Effector memory CD8-positive, alpha-beta T cell (primary cell): Measurements from ENCODE around the gene CAPG.

Source experiments
- ATAC-seq: fragments of 150-1000 bp; cut with Tn5 transposase; replicated peaks from 2 replicates; pipeline ENCODE4 v1.10.0; 2021; ENCODE audit warnings: mild to moderate bottlenecking, moderate library complexity
- DNase-seq, 3 experiments: peaks; one replicate each; pipeline ENCODE4 v3.0.0; 2021
- H3K27ac Mint-ChIP-seq, 2 donors: one replicate each; pipeline ENCODE4 v1.8.0; 2022; ENCODE audit warnings: mild to moderate bottlenecking in 2 of 2, mixed read lengths in 2 of 2, moderate library complexity in 2 of 2
- H3K27me3 Mint-ChIP-seq, 2 donors: one replicate each; pipeline ENCODE4 v1.8.0; 2022; ENCODE audit warnings: mixed read lengths in 2 of 2
- H3K36me3 Mint-ChIP-seq: one replicate; pipeline ENCODE4 v1.8.0; 2022; ENCODE audit warnings: mild to moderate bottlenecking, moderate library complexity, mixed read lengths; ENCODE audit not compliant: insufficient read depth
- H3K4me1 Mint-ChIP-seq, 2 donors: one replicate each; pipeline ENCODE4 v1.8.0; 2022; ENCODE audit warnings: low read depth in 2 of 2, mixed read lengths in 2 of 2
- H3K4me3 Mint-ChIP-seq, 2 donors: one replicate each; pipeline ENCODE4 v1.8.0; 2022; ENCODE audit warnings: mild to moderate bottlenecking in 2 of 2, mixed read lengths in 2 of 2, moderate library complexity in 2 of 2
- H3K9me3 Mint-ChIP-seq, 2 donors: one replicate each; pipeline ENCODE4 v1.8.0; 2022; ENCODE audit warnings: mixed read lengths in 2 of 2
- total RNA-seq, 9 experiments: gene quantifications; one replicate each; lab custom pipeline; 2026; lab: John Stamatoyannopoulos, UW

CAPG gene
- total RNA-seq = 7.4 to 42.7 (median 11.8) reads per million in 9 experiments

- peaks cover 37 to 44% of the 10 kb centered on the region in 2 donors for H3K4me1 Mint-ChIP-seq
- ATAC-seq = peak; percentile 13
Observed at GRCh38 chr2:85409845-85410583, at the start of gene CAPG. TSS of gene CAPG (minus strand) at chr2:85410366. CDS start at chr2:85402145, 8,221 bp downstream.

GRCh38 chr2:85459771-85460170 is 49.6 kb upstream of the CAPG start:
- Mint-ChIP-seq H3K36me3 (no peaks in the 10 kb centered on the region), H3K27ac (no peak overlapping the region), H3K4me3 (no peak overlapping the region), H3K27me3 (peaks cover 11 to 18% of the 10 kb centered on the region in 2 donors), H3K9me3 (no peaks in the 10 kb centered on the region), H3K4me1 (no peaks in the 10 kb centered on the region)
- ATAC-seq (no peak), DNase-seq (no peak)

More at GRCh38 chr2:85409845-85410583, at the start of gene CAPG:
- Mint-ChIP-seq H3K36me3 (peaks cover 6% of the 10 kb centered on the region), H3K27ac (peak within 1 kb of the TSS; percentile 69 to 88), H3K4me3 (peak within 1 kb of the TSS; percentile 66 to 82), H3K9me3 (no peaks in the 10 kb centered on the region), H3K27me3 (peaks cover 0 to 13% of the 10 kb centered on the region in 2 donors)
- DNase-seq = peak in 1 of 3 experiments; percentile 18

GRCh38 chr2:85458601-85459563 is 48.7 kb upstream of the CAPG start:
- Mint-ChIP-seq H3K36me3 (peaks cover 3% of the 10 kb centered on the region), H3K9me3 (no peaks in the 10 kb centered on the region), H3K27me3 (peaks cover 11 to 18% of the 10 kb centered on the region in 2 donors), H3K4me1 (no peaks in the 10 kb centered on the region), H3K4me3 (no peak overlapping the region), H3K27ac (no peak overlapping the region)
- ATAC-seq (no peak), DNase-seq (no peak)

- peaks cover 11 to 18% of the 10 kb centered on the region in 2 donors for H3K27me3 Mint-ChIP-seq
- H3K4me1 Mint-ChIP-seq = no peaks in the 10 kb centered on the region
- no peaks in the 10 kb centered on the region for H3K9me3 Mint-ChIP-seq
- peaks cover 3% of the 10 kb centered on the region for H3K36me3 Mint-ChIP-seq
- no peak overlapping the region for H3K4me3 Mint-ChIP-seq
- no peak overlapping the region for H3K27ac Mint-ChIP-seq
- ATAC-seq (no peak), DNase-seq (no peak)
Observed at GRCh38 chr2:85457877-85458316, 47.7 kb upstream of the CAPG start.

- H3K4me3 Mint-ChIP-seq = no peak overlapping the region
- DNase-seq (no peak), ATAC-seq (no peak)
- H3K9me3 Mint-ChIP-seq = no peaks in the 10 kb centered on the region
- no peaks in the 10 kb centered on the region for H3K4me1 Mint-ChIP-seq
- H3K27ac Mint-ChIP-seq = no peak overlapping the region
- peaks cover 11 to 18% of the 10 kb centered on the region in 2 donors for H3K27me3 Mint-ChIP-seq
- H3K36me3 Mint-ChIP-seq = peaks cover 3% of the 10 kb centered on the region
Observed at GRCh38 chr2:85457043-85457442, 46.9 kb upstream of the CAPG start.

GRCh38 chr2:85455552-85456090 is 45.5 kb upstream of the CAPG start:
- no peak overlapping the region for H3K27ac Mint-ChIP-seq
- no peaks in the 10 kb centered on the region for H3K9me3 Mint-ChIP-seq
- no peak for DNase-seq
- H3K4me3 Mint-ChIP-seq = no peak overlapping the region
- peaks cover 3% of the 10 kb centered on the region for H3K36me3 Mint-ChIP-seq
- no peak for ATAC-seq
- H3K4me1 Mint-ChIP-seq = no peaks in the 10 kb centered on the region
- H3K27me3 Mint-ChIP-seq = peaks cover 11 to 18% of the 10 kb centered on the region in 2 donors

GRCh38 chr2:85453571-85453970 is 43.4 kb upstream of the CAPG start:
- Mint-ChIP-seq H3K9me3 (no peaks in the 10 kb centered on the region), H3K27me3 (peaks cover 11 to 18% of the 10 kb centered on the region in 2 donors), H3K27ac (no peak overlapping the region)

GRCh38 chr2:85452237-85452636 is 42.1 kb upstream of the CAPG start:
- H3K27ac Mint-ChIP-seq = no peak overlapping the region
- H3K27me3 Mint-ChIP-seq = peaks cover 11 to 18% of the 10 kb centered on the region in 2 donors
- no peaks in the 10 kb centered on the region for H3K4me1 Mint-ChIP-seq
- no peak for DNase-seq
- H3K4me3 Mint-ChIP-seq = no peak overlapping the region
- ATAC-seq = no peak
- peaks cover 3% of the 10 kb centered on the region for H3K36me3 Mint-ChIP-seq
- H3K9me3 Mint-ChIP-seq = no peaks in the 10 kb centered on the region

More at GRCh38 chr2:85453571-85453970, 43.4 kb upstream of the CAPG start:
- DNase-seq (no peak), ATAC-seq (no peak)
- no peak overlapping the region for H3K4me3 Mint-ChIP-seq
- peaks cover 3% of the 10 kb centered on the region for H3K36me3 Mint-ChIP-seq
- no peaks in the 10 kb centered on the region for H3K4me1 Mint-ChIP-seq

- DNase-seq (no peak), ATAC-seq (no peak)
- Mint-ChIP-seq H3K9me3 (no peaks in the 10 kb centered on the region), H3K27ac (no peak overlapping the region), H3K27me3 (no peaks in the 10 kb centered on the region), H3K36me3 (no peaks in the 10 kb centered on the region), H3K4me3 (no peak overlapping the region), H3K4me1 (peaks cover 0 to 2% of the 10 kb centered on the region in 2 donors)
Observed at GRCh38 chr2:85449214-85449588, 39.0 kb upstream of the CAPG start.

GRCh38 chr2:85448461-85449213 is 38.5 kb upstream of the CAPG start:
- ATAC-seq (no peak), DNase-seq (no peak)
- Mint-ChIP-seq H3K4me3 (no peak overlapping the region), H3K36me3 (no peaks in the 10 kb centered on the region), H3K27ac (no peak overlapping the region), H3K27me3 (no peaks in the 10 kb centered on the region), H3K4me1 (peaks cover 0 to 2% of the 10 kb centered on the region in 2 donors), H3K9me3 (no peaks in the 10 kb centered on the region)

- H3K9me3 Mint-ChIP-seq = no peaks in the 10 kb centered on the region
- H3K4me3 Mint-ChIP-seq = no peak overlapping the region
- no peak overlapping the region for H3K27ac Mint-ChIP-seq
Observed at GRCh38 chr2:85447222-85447585, 37.0 kb upstream of the CAPG start.

GRCh38 chr2:85446296-85447221 is 36.4 kb upstream of the CAPG start:
- ATAC-seq = no peak
- Mint-ChIP-seq H3K4me1 (peaks cover 0 to 2% of the 10 kb centered on the region in 2 donors), H3K36me3 (no peaks in the 10 kb centered on the region), H3K9me3 (no peaks in the 10 kb centered on the region), H3K27ac (no peak overlapping the region), H3K27me3 (no peaks in the 10 kb centered on the region), H3K4me3 (no peak overlapping the region)
- no peak for DNase-seq

More at GRCh38 chr2:85447222-85447585, 37.0 kb upstream of the CAPG start:
- no peak for DNase-seq
- H3K36me3 Mint-ChIP-seq = no peaks in the 10 kb centered on the region
- H3K27me3 Mint-ChIP-seq = no peaks in the 10 kb centered on the region
- peaks cover 0 to 2% of the 10 kb centered on the region in 2 donors for H3K4me1 Mint-ChIP-seq
- ATAC-seq = no peak
